HepG2 (cell line): ENCODE data around the gene SYCE3. TPM values are rescaled to one million over a fixed set of nuclear protein-coding genes. Genes with fewer than 3 reads are reported as not detected.
A peak's percentile ranks its signal among the peaks of the same experiment; 100 is the strongest.

Source experiments
- ATAC-seq: fragments of 200-7000 bp; cut with Tn5 transposase; 3 replicates; pipeline ENCODE4 v1.9.1; 2020; ENCODE audit warnings: mild to moderate bottlenecking, moderate library complexity
- BruUV-seq: library from RNA; stranded (reverse); fragments of 400-500 nt; replicated peaks from 2 replicates; lab custom pipeline; 2021; lab: Mats Ljungman, UMichigan
- CTCF ChIA-PET: fragments of 300-600 bp; formaldehyde crosslinking; extraction: SDS; loops from one replicate; lab custom pipeline; 2021; ENCODE audit warnings: low total read pairs, inconsistent platforms, low intra/inter-chr PET ratio; lab: Yijun Ruan, JAX
- POLR2A ChIA-PET: fragments of 350-600 bp; sonication (Branson Sonifier 250); formaldehyde crosslinking; loops from one replicate; lab custom pipeline; 2020; ENCODE audit warnings: antibody characterized with exemption, inconsistent platforms; lab: Yijun Ruan, JAX
- DNase-seq: peaks from one replicate; pipeline ENCODE4 v3.0.0-alpha.2; 2015; ENCODE audit warnings: low spot score
- FAIRE-seq: peaks from 3 replicates; lab custom pipeline; 2011; peaks lifted over from hg19 to GRCh38; lab: Jason Lieb, UNC
- H2AFZ ChIP-seq: one replicate; pipeline ENCODE4 v1.6.1; 2011; ENCODE audit warnings: low read length, inconsistent platforms
- H3K27ac ChIP-seq: fragments of 300-600 bp; 3 replicates; pipeline ENCODE4 v1.8.0; 2011; ENCODE audit warnings: mixed run types, mild to moderate bottlenecking, mixed read lengths, low read length, inconsistent platforms; ENCODE audit not compliant: insufficient read depth; ENCODE audit errors: extremely low read length
- H3K27me3 ChIP-seq, 2 experiments: fragments of 200-600 bp in 1 of 2; 2 replicates in 1 of 2; 3 replicates in 1 of 2; pipeline versions ENCODE4 v1.6.0 to v1.8.0; 2011; ENCODE audit warnings: low read length in 2 of 2, mild to moderate bottlenecking in 2 of 2, moderate library complexity in 2 of 2, inconsistent platforms in 1 of 2; ENCODE audit not compliant: insufficient read depth in 2 of 2, control insufficient read depth in 1 of 2
- H3K36me3 ChIP-seq, 2 experiments: fragments of 200-600 bp in 1 of 2; replicated peaks in 1 of 2; 2 replicates in 1 of 2; 3 replicates in 1 of 2; pipeline versions ENCODE4 v1.5.1 to v1.8.0; 2011; ENCODE audit warnings: low read length in 2 of 2, inconsistent platforms in 1 of 2; ENCODE audit not compliant: insufficient read depth in 2 of 2, control insufficient read depth in 1 of 2
- H3K4me1 ChIP-seq: 2 replicates; pipeline ENCODE4 v1.5.1; 2012; ENCODE audit warnings: low read length, inconsistent platforms; ENCODE audit not compliant: insufficient read depth
- H3K4me2 ChIP-seq: 2 replicates; pipeline ENCODE4 v1.6.0; 2011; ENCODE audit warnings: low read depth, low read length, inconsistent platforms
- H3K4me3 ChIP-seq, 3 experiments: fragments of 200-600 bp in 1 of 3; sonication (generic), shearing (Covaris generic) in 1 of 3; replicated peaks in 1 of 3; 2 replicates each; pipeline ENCODE4 v1.5.1; 2011 to 2016; ENCODE audit warnings: low read length in 3 of 3, inconsistent platforms in 2 of 3, low read depth in 2 of 3, mild to moderate bottlenecking in 2 of 3, control low read depth in 1 of 3, mixed read lengths in 1 of 3; ENCODE audit not compliant: insufficient read depth in 1 of 3
- H3K79me2 ChIP-seq: one replicate; pipeline ENCODE4 v1.6.1; 2011; ENCODE audit warnings: low read length, inconsistent platforms; ENCODE audit not compliant: insufficient read depth
- H3K9ac ChIP-seq: 2 replicates; pipeline ENCODE4 v1.6.0; 2011; ENCODE audit warnings: mild to moderate bottlenecking, low read depth, low read length, inconsistent platforms; ENCODE audit not compliant: insufficient read depth
- H3K9me3 ChIP-seq: 2 replicates; pipeline ENCODE4 v1.5.1; 2012; ENCODE audit warnings: mild to moderate bottlenecking, low read length
- H4K20me1 ChIP-seq: 2 replicates; pipeline ENCODE4 v1.6.0; 2011; ENCODE audit warnings: inconsistent platforms, mild to moderate bottlenecking, low read length, moderate library complexity; ENCODE audit not compliant: insufficient read depth
- CEBPG ChIP-seq: IDR thresholded peaks from 2 replicates; pipeline ENCODE4 v1.6.1; 2016
- ELF3 ChIP-seq: IDR thresholded peaks from 2 replicates; pipeline ENCODE4 v1.6.1; 2016; ENCODE audit warnings: missing genetic modification reagents, missing compliant biosample characterization
- ETV6 ChIP-seq: sonication (generic); formaldehyde crosslinking; conservative IDR thresholded peaks from 2 replicates; pipeline ENCODE4 v1.4.0; 2020; ENCODE audit warnings: missing genetic modification reagents
- HNRNPUL1 ChIP-seq: fragments of 200-400 bp; formaldehyde crosslinking; IDR thresholded peaks from 2 replicates; pipeline ENCODE4 v1.6.1; 2017; ENCODE audit warnings: low read depth, mild to moderate bottlenecking, low read length, moderate library complexity
- JARID2 ChIP-seq: sonication (generic); formaldehyde crosslinking; IDR thresholded peaks from 2 replicates; pipeline ENCODE4 v1.8.1; 2023; ENCODE audit warnings: missing genetic modification reagents, inconsistent platforms; ENCODE audit not compliant: insufficient replicate concordance
- KLF15 ChIP-seq: sonication (generic); formaldehyde crosslinking; IDR thresholded peaks from 2 replicates; pipeline ENCODE4 v1.8.1; 2023; ENCODE audit warnings: borderline replicate concordance, mild to moderate bottlenecking, inconsistent platforms, missing genetic modification reagents, mixed read lengths
- MEIS1 ChIP-seq: sonication (generic); formaldehyde crosslinking; IDR thresholded peaks from 2 replicates; pipeline ENCODE4 v1.9.0; 2021; ENCODE audit warnings: mild to moderate bottlenecking, missing genetic modification reagents, moderate library complexity, borderline replicate concordance
- MLX ChIP-seq: IDR thresholded peaks from 2 replicates; pipeline ENCODE4 v1.6.1; 2016
- NKX3-1 ChIP-seq: sonication (generic); formaldehyde crosslinking; IDR thresholded peaks from 2 replicates; pipeline ENCODE4 v1.5.0; 2020; ENCODE audit warnings: missing genetic modification reagents
- SNAPC5 ChIP-seq: sonication (generic); formaldehyde crosslinking; IDR thresholded peaks from 2 replicates; pipeline ENCODE4 v1.8.1; 2023; ENCODE audit warnings: mild to moderate bottlenecking, missing genetic modification reagents, borderline replicate concordance
- TAF1 ChIP-seq: sonication (generic); formaldehyde crosslinking; IDR thresholded peaks from 2 replicates; pipeline ENCODE4 v1.4.0; 2020; ENCODE audit warnings: missing genetic modification reagents
- YEATS2 ChIP-seq: sonication (generic); formaldehyde crosslinking; IDR thresholded peaks from 2 replicates; pipeline ENCODE4 v1.4.0; 2020; ENCODE audit warnings: missing genetic modification reagents, borderline replicate concordance
- ZNF17 ChIP-seq: sonication (generic); formaldehyde crosslinking; IDR thresholded peaks from 2 replicates; pipeline ENCODE4 v1.5.0; 2020; ENCODE audit warnings: mild to moderate bottlenecking, missing genetic modification reagents
- ZNF333 ChIP-seq: sonication (generic); formaldehyde crosslinking; IDR thresholded peaks from 2 replicates; pipeline ENCODE4 v1.4.0; 2020; ENCODE audit warnings: mild to moderate bottlenecking, missing genetic modification reagents, borderline replicate concordance
- ZNF33A ChIP-seq: sonication (generic); formaldehyde crosslinking; IDR thresholded peaks from 2 replicates; pipeline ENCODE4 v1.5.1; 2020; ENCODE audit warnings: missing genetic modification reagents, mild to moderate bottlenecking, moderate library complexity, borderline replicate concordance
- ZNF414 ChIP-seq: sonication (generic); formaldehyde crosslinking; IDR thresholded peaks from 2 replicates; pipeline ENCODE4 v1.5.0; 2020; ENCODE audit warnings: missing genetic modification reagents
- ZNF496 ChIP-seq: sonication (generic); formaldehyde crosslinking; IDR thresholded peaks from 2 replicates; pipeline ENCODE4 v1.8.1; 2023; ENCODE audit warnings: mild to moderate bottlenecking, moderate library complexity, missing genetic modification reagents; ENCODE audit not compliant: insufficient replicate concordance
- ZNF546 ChIP-seq: sonication (generic); formaldehyde crosslinking; conservative IDR thresholded peaks from 2 replicates; pipeline ENCODE4 v1.8.1; 2023; ENCODE audit warnings: mild to moderate bottlenecking, missing genetic modification reagents
- ZNF614 ChIP-seq: IDR thresholded peaks from 2 replicates; pipeline ENCODE4 v1.6.1; 2018; ENCODE audit warnings: missing biosample characterization, missing genetic modification reagents, inconsistent platforms, borderline replicate concordance
- ZNF768 ChIP-seq: sonication (generic); formaldehyde crosslinking; IDR thresholded peaks from 2 replicates; pipeline ENCODE4 v1.4.0; 2020; ENCODE audit warnings: missing genetic modification reagents
- WGBS: methylation state at CpG from one replicate; pipeline ENCODE4 v1.1.6; 2017; ENCODE audit warnings: low lambda C conversion rate; 5-methylcytosine and 5-hydroxymethylcytosine counted together
- in situ Hi-C: cut with HindIII; loops from 2 replicates; pipeline ENCODE4 v1.10.0; 2017; ENCODE audit warnings: low pct_unique_long_range_greater_than_20kb; ENCODE audit not compliant: extremely low pct_ligation_motif_present
- intact Hi-C: fragments of 100-400 bp; cut with micrococcal nuclease; formaldehyde crosslinking; loops from one replicate; pipeline ENCODE4 v1.10.0; 2022; ENCODE audit not compliant: unreplicated experiment
- polyA plus RNA-seq, 8 experiments: library from polyadenylated mRNA; depleted of rRNA in 3 of 8; stranded (reverse) in 7 of 8; unstranded in 1 of 8; fragments of >200 nt; fragmentation: Illumina TruSeq in 4 of 8; extraction: Trizol in 4 of 8; gene quantifications; 2 replicates each; pipeline versions ENCODE4 v1.2.1 to v1.2.3, GENCODE V29; 2011 to 2016; ENCODE audit warnings: low read depth in 4 of 8, missing spikeins in 1 of 8, mixed read lengths in 1 of 8; ENCODE audit not compliant: insufficient read depth in 1 of 8
- total RNA-seq, 5 experiments: library from RNA; depleted of rRNA; stranded (reverse); fragments of >200 nt; fragmentation: Illumina TruSeq; extraction: Trizol; gene quantifications; 2 replicates each; pipeline ENCODE4 v1.2.3, GENCODE V29; 2016; ENCODE audit warnings: low read depth in 1 of 5
- TF ChIP-seq, protein P1 (sequence below): sonication (generic); formaldehyde crosslinking; conservative IDR thresholded peaks from 2 replicates; pipeline ENCODE4 v1.8.0; 2022; ENCODE audit warnings: missing genetic modification reagents

SYCE3 gene
- total and polyA plus RNA-seq, 2 of the 13 experiments (the other 11 are each of a cell fraction or from before 2014, with no cell fraction given): not detected

DNA sequence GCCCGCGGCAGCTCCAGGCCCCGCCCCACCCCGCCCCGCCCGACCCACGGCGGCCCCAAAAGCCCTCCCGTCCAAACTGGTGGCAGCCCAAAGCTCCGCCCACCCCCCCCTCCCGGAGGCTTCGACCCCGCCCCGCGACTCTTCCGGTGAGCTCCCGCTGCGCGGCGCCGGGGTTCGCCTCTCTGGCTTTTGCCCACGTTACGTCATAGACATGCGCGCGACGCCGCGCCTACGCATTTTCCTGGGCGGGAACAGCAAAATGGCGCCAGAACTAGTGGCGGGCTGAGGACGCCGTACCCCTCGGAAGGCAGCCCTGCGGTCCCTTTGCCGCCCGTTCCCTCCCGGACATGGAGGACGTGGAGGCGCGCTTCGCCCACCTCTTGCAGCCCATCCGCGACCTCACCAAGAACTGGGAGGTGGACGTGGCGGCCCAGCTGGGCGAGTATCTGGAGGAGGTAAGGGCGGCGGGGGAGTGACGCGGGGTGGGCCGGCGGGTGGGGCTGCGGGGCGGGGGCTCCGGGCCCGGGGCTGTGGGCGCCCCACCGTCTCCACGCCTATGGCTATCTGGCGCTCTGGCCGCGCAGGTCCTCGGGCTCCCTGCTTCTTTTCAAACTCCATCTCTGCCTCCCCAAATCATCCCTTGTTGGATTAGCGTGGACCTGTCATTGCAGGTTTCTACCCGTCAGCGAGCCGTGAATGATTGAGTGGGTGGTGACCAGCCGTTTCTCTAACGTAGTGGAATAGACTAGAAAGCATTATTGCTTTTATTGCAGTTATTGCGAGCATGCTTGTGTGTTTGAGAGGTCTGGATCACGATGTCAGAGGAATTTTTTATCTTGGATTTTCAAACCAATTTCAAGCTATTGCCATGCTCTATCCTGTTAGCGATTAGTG is 54.5 kb downstream of the SYCE3 start, which contains the start of gene NCAPH2:
TSS of gene NCAPH2 (plus strand) at position 234 of the 894 bp plus-strand sequence. CDS start at position 348, 114 bp downstream.
- Histone ChIP-seq H2AFZ (no peak within 1 kb of the TSS), H3K27ac (peak within 1 kb of the TSS; percentile 87), H3K4me3 (peak within 1 kb of the TSS; percentile 90 to 99 (median 93)), H3K4me2 (peak within 1 kb of the TSS; percentile 92), H3K79me2 (peaks cover 44% of the 10 kb centered on the region), H3K9ac (peak within 1 kb of the TSS; percentile 90), H4K20me1 (no peaks in the 10 kb centered on the region), H3K4me1 (peaks cover 19% of the 10 kb centered on the region), H3K9me3 (no peaks in the 10 kb centered on the region), H3K36me3 (peaks cover 2 to 12% of the 10 kb centered on the region in 2 experiments; a peak in 1 of 5 replicates), H3K27me3 (no peaks in the 10 kb centered on the region; a peak in 1 of 5 replicates)
- ChIA-PET POLR2A (interaction anchor here (0.7 to 3.9 kb wide), 23 partner anchors 10 to 541 kb away, joined by 3 to 97 read pairs (median 4); partner anchors contain the start of genes ADM2, CHKB, HDAC10 and KLHDC7B), CTCF (no interaction called here)
- intact Hi-C loops: loop anchor here (1.0 kb wide), 1 partner anchor 17 kb away; the partner anchor contains the start of gene SCO2
- FAIRE-seq (peak; percentile 46), DNase-seq (peak; percentile 89), ATAC-seq (peak; percentile 42)
- in situ Hi-C loops: no loop called here
- no TSS peak for BruUV-seq
- 0% methylated on average over 14 of the region's 76 CpGs for WGBS
- TF ChIP-seq ZNF496 (no peak), YEATS2 (CRISPR knock-in tag) (peak; percentile 95), KLF15 (CRISPR knock-in tag) (0 out of 2 replicates have a peak, but pooled peaks have one; percentile 39), NKX3-1 (peak; percentile 42; the same call in 1 of the 2 replicates), ELF3 (CRISPR knock-in tag) (0 out of 2 replicates have a peak, but pooled peaks have one; percentile 42), ZNF414 (CRISPR knock-in tag) (no peak), HNRNPUL1 (no peak), CEBPG (CRISPR knock-in tag) (peak; percentile 69), ZNF546 (no peak), TAF1 (CRISPR knock-in tag) (peak; percentile 88), ZNF768 (peak; percentile 51; the same call in 1 of the 2 replicates), ZNF614 (peak; percentile 59; the same call in 1 of the 2 replicates), MEIS1 (CRISPR knock-in tag) (no peak), MLX (no peak), SNAPC5 (CRISPR knock-in tag) (no peak), JARID2 (no peak), ZNF333 (CRISPR knock-in tag) (no peak), ZNF33A (CRISPR knock-in tag) (no peak), ZNF17 (CRISPR knock-in tag) (no peak), ETV6 (CRISPR knock-in tag) (no peak)
- TF ChIP-seq, protein P1, sequence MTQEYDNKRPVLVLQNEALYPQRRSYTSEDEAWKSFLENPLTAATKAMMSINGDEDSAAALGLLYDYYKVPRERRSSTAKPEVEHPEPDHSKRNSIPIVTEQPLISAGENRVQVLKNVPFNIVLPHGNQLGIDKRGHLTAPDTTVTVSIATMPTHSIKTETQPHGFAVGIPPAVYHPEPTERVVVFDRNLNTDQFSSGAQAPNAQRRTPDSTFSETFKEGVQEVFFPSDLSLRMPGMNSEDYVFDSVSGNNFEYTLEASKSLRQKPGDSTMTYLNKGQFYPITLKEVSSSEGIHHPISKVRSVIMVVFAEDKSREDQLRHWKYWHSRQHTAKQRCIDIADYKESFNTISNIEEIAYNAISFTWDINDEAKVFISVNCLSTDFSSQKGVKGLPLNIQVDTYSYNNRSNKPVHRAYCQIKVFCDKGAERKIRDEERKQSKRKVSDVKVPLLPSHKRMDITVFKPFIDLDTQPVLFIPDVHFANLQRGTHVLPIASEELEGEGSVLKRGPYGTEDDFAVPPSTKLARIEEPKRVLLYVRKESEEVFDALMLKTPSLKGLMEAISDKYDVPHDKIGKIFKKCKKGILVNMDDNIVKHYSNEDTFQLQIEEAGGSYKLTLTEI (CRISPR knock-in tag): no peak
